Stimulated activated CD8-positive, alpha-beta memory T cell treated with anti-CD3 and anti-CD28 coated beads, Interleukin-4, amount 100 ng/mL, for 4 hours (primary cell): ENCODE data around the gene OGFOD3.
"Not testable (repeated sequence)": the region's sequence is repeated elsewhere in the genome, so short reads cannot be mapped to it uniquely, and the experiment has no call there.

Experiments
- DNase-seq, 2 donors: peaks; one replicate each; pipeline ENCODE4 v3.0.0-alpha.2; 2020; ENCODE audit warnings: low read depth in 2 of 2, low spot score in 1 of 2

OGFOD3 gene

GRCh38 chr17:82434216-82434565 lies 15.8 kb upstream of the OGFOD3 start:
- no peak for DNase-seq

- DNase-seq, result no peak
Observed at GRCh38 chr17:82433560-82434215, 15.3 kb upstream of the OGFOD3 start.

- DNase-seq, result no peak
Observed at GRCh38 chr17:82432017-82432416, 13.6 kb upstream of the OGFOD3 start.

- DNase-seq, result no peak
Observed at GRCh38 chr17:82429824-82430223, 11.4 kb upstream of the OGFOD3 start.

GRCh38 chr17:82428546-82428945 lies 10.2 kb upstream of the OGFOD3 start:
- no peak for DNase-seq

- DNase-seq, result no peak
Observed at GRCh38 chr17:82424863-82425159, 6.4 kb upstream of the OGFOD3 start.

GRCh38 chr17:82424001-82424862 lies 5.8 kb upstream of the OGFOD3 start:
- DNase-seq, result peak in 1 of 2 donors; percentile 33

GRCh38 chr17:82419540-82419939 lies 1.2 kb upstream of the OGFOD3 start:
- DNase-seq, result no peak

GRCh38 chr17:82416771-82417170 lies 1.6 kb downstream of the OGFOD3 start:
- DNase-seq, result no peak

- DNase-seq, result no peak
Observed at GRCh38 chr17:82416264-82416663, 2.1 kb downstream of the OGFOD3 start.

- no peak for DNase-seq
Observed at GRCh38 chr17:82415786-82416185, 2.6 kb downstream of the OGFOD3 start.

GRCh38 chr17:82415336-82415735 lies 3.0 kb downstream of the OGFOD3 start:
- no peak for DNase-seq

GRCh38 chr17:82414548-82415281 lies 3.7 kb downstream of the OGFOD3 start:
- DNase-seq, result peak; percentile 40 to 50

- DNase-seq, result no peak
Observed at GRCh38 chr17:82412535-82413520, 5.6 kb downstream of the OGFOD3 start.

- DNase-seq, result not testable (repeated sequence)
Observed at GRCh38 chr17:82412081-82412480, 6.3 kb downstream of the OGFOD3 start.

GRCh38 chr17:82411396-82412053 lies 6.9 kb downstream of the OGFOD3 start:
- DNase-seq, result no peak

- DNase-seq, result no peak
Observed at GRCh38 chr17:82410014-82410716, 8.2 kb downstream of the OGFOD3 start.

GRCh38 chr17:82408938-82409318 lies 9.5 kb downstream of the OGFOD3 start:
- no peak for DNase-seq

GRCh38 chr17:82408288-82408937 lies 10.0 kb downstream of the OGFOD3 start:
- no peak for DNase-seq
